Measurements from ENCODE around the gene RTN4IP1.

DNA sequence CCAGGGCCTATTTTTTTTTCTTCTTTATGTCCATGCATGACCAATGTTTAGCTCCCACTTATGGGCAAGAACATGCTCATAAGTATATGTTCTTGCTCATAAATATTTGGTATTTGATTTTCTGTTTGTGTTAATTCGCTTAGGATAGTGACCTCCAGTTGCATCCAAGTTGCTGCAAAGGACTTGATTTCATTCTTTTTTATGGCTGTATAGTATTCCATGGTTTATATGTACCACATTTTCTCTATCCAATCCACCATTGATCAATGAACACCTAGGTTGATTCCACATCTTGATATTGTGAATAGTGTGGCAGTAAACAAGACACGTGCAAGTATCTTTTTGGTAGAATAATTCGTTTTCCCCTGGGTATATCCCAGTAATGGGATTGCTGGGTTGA is 78.1 kb downstream of the RTN4IP1 start:
- TF ChIP-seq, protein P1, sequence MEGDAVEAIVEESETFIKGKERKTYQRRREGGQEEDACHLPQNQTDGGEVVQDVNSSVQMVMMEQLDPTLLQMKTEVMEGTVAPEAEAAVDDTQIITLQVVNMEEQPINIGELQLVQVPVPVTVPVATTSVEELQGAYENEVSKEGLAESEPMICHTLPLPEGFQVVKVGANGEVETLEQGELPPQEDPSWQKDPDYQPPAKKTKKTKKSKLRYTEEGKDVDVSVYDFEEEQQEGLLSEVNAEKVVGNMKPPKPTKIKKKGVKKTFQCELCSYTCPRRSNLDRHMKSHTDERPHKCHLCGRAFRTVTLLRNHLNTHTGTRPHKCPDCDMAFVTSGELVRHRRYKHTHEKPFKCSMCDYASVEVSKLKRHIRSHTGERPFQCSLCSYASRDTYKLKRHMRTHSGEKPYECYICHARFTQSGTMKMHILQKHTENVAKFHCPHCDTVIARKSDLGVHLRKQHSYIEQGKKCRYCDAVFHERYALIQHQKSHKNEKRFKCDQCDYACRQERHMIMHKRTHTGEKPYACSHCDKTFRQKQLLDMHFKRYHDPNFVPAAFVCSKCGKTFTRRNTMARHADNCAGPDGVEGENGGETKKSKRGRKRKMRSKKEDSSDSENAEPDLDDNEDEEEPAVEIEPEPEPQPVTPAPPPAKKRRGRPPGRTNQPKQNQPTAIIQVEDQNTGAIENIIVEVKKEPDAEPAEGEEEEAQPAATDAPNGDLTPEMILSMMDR (IDR thresholded peaks at IDR 0.05) = no peak
- no peak for TF ChIP-seq POLR2A (IDR thresholded peaks at IDR 0.05)
